ENCODE measurements around the gene SLC34A1. TPM values are rescaled to one million over a fixed set of nuclear protein-coding genes. Genes with fewer than 3 reads are reported as not detected.
"Not testable (repeated sequence)": the region's sequence is repeated elsewhere in the genome, so short reads cannot be mapped to it uniquely, and the experiment has no call there.

Gene SLC34A1
- 0.05 TPM in 1 of 2 replicates, not detected in the other for total RNA-seq

- no peak for DNase-seq (ENCODE audit: low read depth)
Observed at GRCh38 chr5:177384134-177384533, at the start of gene SLC34A1. SLC34A1 (plus strand) TSS chr5:177384434; CDS start chr5:177385742, 1,308 bp downstream.

- DNase-seq (ENCODE audit: low read depth), result no peak
Observed at GRCh38 chr5:177334781-177335700, 49.2 kb upstream of the SLC34A1 start.

DNA sequence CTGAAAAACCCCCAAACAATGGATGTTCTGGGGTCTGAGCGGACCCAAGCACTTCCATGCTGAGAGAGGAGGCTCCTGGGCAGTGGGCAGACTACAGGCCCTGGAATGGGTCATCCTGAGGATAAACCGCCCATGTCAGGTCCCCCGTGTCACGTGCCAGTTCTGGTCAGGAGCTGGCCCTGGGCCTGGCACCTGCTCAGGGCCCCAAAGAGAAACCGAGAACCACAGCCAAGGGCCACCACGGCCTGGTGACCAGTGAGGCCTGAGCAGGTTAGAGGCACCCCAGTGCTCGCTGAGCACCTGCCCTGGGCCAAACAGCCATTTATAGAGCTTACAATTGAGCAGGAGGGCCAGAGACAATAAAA is 48.6 kb upstream of the SLC34A1 start:
- DNase-seq (ENCODE audit: low read depth), result no peak

DNA sequence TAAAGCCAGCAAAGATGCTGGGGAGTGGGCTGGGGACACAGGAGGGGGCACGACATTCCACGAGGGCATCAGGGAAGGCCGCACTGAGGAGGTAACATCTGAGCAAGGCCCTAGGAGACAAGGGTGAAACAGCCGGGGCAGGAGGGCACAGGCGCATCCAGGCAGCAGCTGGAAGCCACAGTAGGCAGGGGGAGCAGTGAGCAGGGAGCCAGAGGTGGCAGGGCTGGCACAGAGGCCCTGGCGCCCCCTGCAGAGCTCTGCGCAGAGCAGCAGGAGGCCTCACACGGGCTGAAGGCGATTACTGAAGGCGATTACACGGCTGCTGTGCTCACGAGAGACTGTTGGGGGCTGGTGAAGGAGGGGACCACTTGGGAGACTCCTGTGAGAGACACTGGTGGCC is 48.1 kb upstream of the SLC34A1 start:
- DNase-seq (ENCODE audit: low read depth), result peak; percentile 22

- DNase-seq (ENCODE audit: low read depth), result no peak
Observed at GRCh38 chr5:177336603-177337494, 47.4 kb upstream of the SLC34A1 start.

- DNase-seq (ENCODE audit: low read depth), result no peak
Observed at GRCh38 chr5:177338251-177339106, 45.8 kb upstream of the SLC34A1 start.

GRCh38 chr5:177339107-177339638 is 45.1 kb upstream of the SLC34A1 start:
- DNase-seq (ENCODE audit: low read depth), result peak; percentile 29

- not testable (repeated sequence) for DNase-seq (ENCODE audit: low read depth)
Observed at GRCh38 chr5:177343000-177343399, 41.2 kb upstream of the SLC34A1 start.

- DNase-seq (ENCODE audit: low read depth), result no peak
Observed at GRCh38 chr5:177343777-177344176, 40.5 kb upstream of the SLC34A1 start.

- DNase-seq (ENCODE audit: low read depth), result no peak
Observed at GRCh38 chr5:177344891-177345290, 39.3 kb upstream of the SLC34A1 start.

DNA sequence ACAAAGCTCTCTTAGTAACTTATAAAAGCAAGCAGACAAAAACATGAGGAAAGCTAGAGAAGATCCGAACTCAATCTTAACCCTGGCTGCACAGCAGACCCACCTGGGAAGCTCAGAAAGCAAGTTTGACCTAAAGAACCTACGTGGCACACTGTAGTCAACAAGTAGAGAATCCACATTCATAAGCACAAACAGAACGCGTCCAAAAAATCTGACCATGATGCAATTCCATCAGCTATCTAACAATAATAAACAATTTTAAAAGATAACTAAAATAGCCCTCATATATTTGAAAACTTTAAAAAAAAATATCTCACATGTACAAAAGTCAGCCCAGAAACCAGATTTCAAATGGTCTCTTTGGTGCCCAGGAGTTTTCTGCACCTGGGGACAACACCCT is 37.4 kb upstream of the SLC34A1 start:
- no peak for DNase-seq (ENCODE audit: low read depth)

- no peak for DNase-seq (ENCODE audit: low read depth)
Observed at GRCh38 chr5:177347699-177348098, 36.5 kb upstream of the SLC34A1 start.

DNA sequence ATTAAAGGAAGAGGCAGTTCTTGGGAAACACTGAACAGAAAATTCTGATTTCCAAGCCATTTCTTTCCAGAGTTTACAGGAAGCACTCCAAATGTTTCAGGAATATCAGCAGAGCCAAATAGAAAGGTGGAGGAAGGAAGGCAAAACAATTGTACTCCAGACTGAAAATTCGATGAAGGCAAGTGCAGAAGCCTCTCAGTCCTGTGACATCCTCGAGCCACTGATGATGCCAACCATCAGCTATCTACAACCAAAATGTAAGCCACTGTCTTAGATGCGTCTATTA is 34.9 kb upstream of the SLC34A1 start:
- DNase-seq (ENCODE audit: low read depth), result no peak

- DNase-seq (ENCODE audit: low read depth), result no peak
Observed at GRCh38 chr5:177349762-177350161, 34.5 kb upstream of the SLC34A1 start.

- no peak for DNase-seq (ENCODE audit: low read depth)
Observed at GRCh38 chr5:177350776-177351391, 33.4 kb upstream of the SLC34A1 start.

- DNase-seq (ENCODE audit: low read depth), result peak; percentile 87
Observed at GRCh38 chr5:177351392-177352329, 32.6 kb upstream of the SLC34A1 start, which contains the start of gene LMAN2. LMAN2 (minus strand) TSS chr5:177351668; CDS start chr5:177351647, 21 bp downstream.

DNA sequence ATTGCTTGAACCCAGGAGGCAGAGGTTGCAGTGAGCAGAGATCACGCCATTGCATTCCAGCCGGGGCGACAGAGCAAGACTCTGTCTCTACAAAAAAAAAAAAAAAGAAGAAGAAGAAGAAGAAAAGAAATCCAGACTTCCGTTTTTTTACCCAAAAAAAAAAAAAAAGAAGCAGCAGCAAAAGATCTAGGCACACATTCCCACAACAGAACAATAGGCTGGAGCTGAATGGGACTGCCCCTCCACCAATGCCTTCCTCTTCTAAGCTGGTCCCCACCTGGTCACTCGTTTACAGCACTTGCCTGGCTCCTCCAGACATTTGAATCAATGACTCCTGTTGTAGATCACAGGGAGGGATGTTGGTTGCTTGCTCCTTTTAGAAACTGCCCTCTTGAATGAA is 31.1 kb upstream of the SLC34A1 start:
- DNase-seq (ENCODE audit: low read depth), result no peak

DNA sequence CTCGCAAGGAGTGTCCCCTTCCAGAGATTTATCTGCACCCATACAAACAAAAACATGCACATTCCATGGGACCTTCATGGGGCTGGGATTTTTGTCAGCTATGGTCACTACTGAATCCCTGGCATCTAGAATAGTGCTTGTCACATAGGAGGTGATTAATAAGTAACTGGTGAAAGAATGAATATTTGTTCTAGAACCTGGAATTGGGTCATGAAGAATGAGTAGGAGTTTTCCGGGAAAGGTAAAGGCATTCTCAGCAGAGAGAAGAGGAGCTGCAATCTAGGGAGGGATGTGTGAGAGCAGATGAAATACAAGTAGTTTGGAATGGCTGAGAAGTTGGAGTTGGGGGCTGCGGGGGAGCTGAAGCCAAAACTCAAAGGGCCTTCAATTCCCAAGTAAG is 30.0 kb upstream of the SLC34A1 start:
- DNase-seq (ENCODE audit: low read depth), result no peak

DNA sequence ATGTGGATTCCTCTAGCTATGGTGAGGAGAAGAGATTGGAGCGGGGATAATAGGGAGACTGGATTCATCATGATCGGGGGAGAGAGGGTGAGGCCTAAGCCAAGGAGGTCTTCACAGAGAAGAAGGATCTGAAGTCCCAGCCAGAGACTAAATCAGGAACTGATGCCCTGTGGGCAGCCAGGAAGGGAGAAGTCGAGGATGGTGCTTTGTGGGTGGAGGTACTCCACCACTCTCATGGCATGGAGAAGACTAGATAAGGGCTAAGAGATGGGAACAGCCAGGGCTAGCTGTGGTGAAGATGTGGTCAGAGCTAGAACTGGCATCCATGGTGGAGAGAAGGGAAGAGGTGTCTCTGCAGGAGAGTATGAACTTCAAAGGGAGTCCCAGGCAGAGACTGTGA is 29.5 kb upstream of the SLC34A1 start:
- no peak for DNase-seq (ENCODE audit: low read depth)

Measured in renal cortical epithelial cell (primary cell).